ENCODE data around the gene G2E3.

GRCh38 chr14:30632730-30633129, 73.8 kb downstream of the G2E3 start:
- TF ChIP-seq CTCF (IDR thresholded peaks at IDR 0.05), result no peak
- TF ChIP-seq POLR2A (IDR thresholded peaks at IDR 0.05), result no peak
